NB4 (cell line): ENCODE data around the gene TRMU.
"Not testable (repeated sequence)": the region's sequence is repeated elsewhere in the genome, so short reads cannot be mapped to it uniquely, and the experiment has no call there.

Experiments
- DNase-seq: peaks from one replicate; pipeline ENCODE4 v3.0.0; 2010; ENCODE audit warnings: low read depth
- H3K4me3 ChIP-seq: one replicate; pipeline ENCODE4 v1.5.1; 2011; ENCODE audit warnings: mild to moderate bottlenecking, low read depth, low read length, moderate library complexity
- MYC ChIP-seq: IDR thresholded peaks from 2 replicates; pipeline ENCODE4 v1.6.1; 2011; ENCODE audit warnings: low read depth, low read length
- POLR2A ChIP-seq: IDR thresholded peaks from 2 replicates; pipeline ENCODE4 v1.6.1; 2011; ENCODE audit warnings: mild to moderate bottlenecking; ENCODE audit not compliant: insufficient read length; ENCODE audit errors: extremely low read depth
- TF ChIP-seq, protein P1 (sequence below): IDR thresholded peaks from one replicate; pipeline ENCODE4 v1.5.1; 2012; ENCODE audit warnings: low read depth, low read length
- TF ChIP-seq, protein P2 (sequence below): IDR thresholded peaks from 2 replicates; pipeline ENCODE4 v1.6.1; 2011; ENCODE audit warnings: low read depth, low read length

TRMU gene

GRCh38 chr22:46399251-46400024, 63.9 kb downstream of the TRMU start:
- H3K4me3 ChIP-seq: no peak overlapping the region
- TF ChIP-seq, protein P1, sequence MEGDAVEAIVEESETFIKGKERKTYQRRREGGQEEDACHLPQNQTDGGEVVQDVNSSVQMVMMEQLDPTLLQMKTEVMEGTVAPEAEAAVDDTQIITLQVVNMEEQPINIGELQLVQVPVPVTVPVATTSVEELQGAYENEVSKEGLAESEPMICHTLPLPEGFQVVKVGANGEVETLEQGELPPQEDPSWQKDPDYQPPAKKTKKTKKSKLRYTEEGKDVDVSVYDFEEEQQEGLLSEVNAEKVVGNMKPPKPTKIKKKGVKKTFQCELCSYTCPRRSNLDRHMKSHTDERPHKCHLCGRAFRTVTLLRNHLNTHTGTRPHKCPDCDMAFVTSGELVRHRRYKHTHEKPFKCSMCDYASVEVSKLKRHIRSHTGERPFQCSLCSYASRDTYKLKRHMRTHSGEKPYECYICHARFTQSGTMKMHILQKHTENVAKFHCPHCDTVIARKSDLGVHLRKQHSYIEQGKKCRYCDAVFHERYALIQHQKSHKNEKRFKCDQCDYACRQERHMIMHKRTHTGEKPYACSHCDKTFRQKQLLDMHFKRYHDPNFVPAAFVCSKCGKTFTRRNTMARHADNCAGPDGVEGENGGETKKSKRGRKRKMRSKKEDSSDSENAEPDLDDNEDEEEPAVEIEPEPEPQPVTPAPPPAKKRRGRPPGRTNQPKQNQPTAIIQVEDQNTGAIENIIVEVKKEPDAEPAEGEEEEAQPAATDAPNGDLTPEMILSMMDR: no peak
- TF ChIP-seq MYC (no peak), POLR2A (no peak)
- no peak for DNase-seq

- H3K4me3 ChIP-seq: no peak overlapping the region
- TF ChIP-seq, protein P1: no peak
- TF ChIP-seq MYC: no peak
- TF ChIP-seq POLR2A: no peak
- TF ChIP-seq, protein P2, sequence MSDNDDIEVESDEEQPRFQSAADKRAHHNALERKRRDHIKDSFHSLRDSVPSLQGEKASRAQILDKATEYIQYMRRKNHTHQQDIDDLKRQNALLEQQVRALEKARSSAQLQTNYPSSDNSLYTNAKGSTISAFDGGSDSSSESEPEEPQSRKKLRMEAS: no peak
- DNase-seq: no peak
These were observed 65.9 kb downstream of the TRMU start for GRCh38 chr22:46401370-46401769.

DNA sequence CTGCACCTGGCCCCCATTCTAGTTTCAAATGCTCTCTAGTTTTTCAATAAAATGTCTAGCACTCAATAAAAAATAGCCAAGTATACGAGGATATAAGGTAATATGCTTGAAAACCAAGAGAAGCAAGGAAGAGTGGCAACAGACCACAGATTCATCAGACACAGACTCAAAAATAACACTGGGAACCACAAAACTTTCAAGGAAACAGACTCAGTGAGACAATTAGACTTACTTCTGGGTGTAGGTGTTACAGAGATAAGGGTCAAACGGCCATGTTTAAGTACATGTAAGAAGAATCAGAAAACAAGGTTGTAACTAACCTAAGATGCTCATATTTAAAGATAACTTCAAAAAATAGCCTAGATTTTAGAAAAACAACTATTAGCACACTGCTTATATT, 67.0 kb downstream of the TRMU start:
- TF ChIP-seq, protein P2: no peak
- TF ChIP-seq, protein P1: no peak
- no peak for TF ChIP-seq MYC
- TF ChIP-seq POLR2A: no peak
- H3K4me3 ChIP-seq: no peak overlapping the region
- no peak for DNase-seq

DNA sequence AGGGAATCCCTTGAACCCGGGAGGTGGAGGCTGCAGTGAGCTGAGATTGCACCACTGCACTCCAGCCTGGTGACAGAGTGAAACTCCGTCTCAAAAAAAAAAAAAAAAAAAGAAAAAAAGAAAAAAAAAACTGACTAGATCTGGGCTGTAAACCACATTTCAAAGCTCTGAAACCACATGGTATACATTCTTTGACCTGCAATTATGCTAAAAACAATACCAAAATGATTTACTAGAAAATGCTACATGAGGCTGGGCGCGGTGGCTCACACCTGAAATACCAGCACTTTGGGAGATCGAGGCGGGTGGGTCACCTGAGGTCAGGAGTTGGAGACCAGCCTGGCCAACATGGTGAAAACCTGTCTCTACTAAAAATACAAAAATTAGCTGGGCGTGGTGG, 68.4 kb downstream of the TRMU start:
- not testable (repeated sequence) for DNase-seq, H3K4me3 ChIP-seq

- H3K4me3 ChIP-seq: no peak overlapping the region
- TF ChIP-seq MYC (no peak), POLR2A (no peak)
- TF ChIP-seq, protein P2: no peak
- TF ChIP-seq, protein P1: no peak
- no peak for DNase-seq
These were observed 70.4 kb downstream of the TRMU start for GRCh38 chr22:46405901-46406300.

DNA sequence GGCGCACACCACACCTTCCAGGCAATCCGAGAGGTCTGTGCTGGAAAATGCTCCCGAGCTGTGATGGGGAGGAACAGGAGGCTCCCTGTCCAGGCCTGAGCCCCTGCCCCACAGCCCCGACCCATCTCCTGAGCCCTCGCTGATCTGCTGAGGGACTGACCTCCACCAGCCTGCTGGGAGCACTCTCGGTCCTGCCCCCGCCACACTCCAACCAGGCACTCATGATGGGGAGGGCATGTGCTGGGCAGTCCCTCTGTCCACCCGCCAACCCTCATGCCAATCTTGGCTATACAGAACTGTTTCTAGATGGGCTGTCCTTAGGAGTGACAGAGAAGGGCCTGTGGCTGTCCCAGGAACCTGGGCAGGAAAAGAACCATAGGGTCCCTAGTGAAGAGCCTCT, 70.8 kb downstream of the TRMU start:
- TF ChIP-seq POLR2A (no peak), MYC (no peak)
- TF ChIP-seq, protein P2: no peak
- TF ChIP-seq, protein P1: no peak

More for the DNA sequence above, 70.8 kb downstream of the TRMU start:
- H3K4me3 ChIP-seq: no peak overlapping the region
- no peak for DNase-seq
